Gastrocnemius medialis (tissue), 4 donors: ENCODE data around the gene RNF114. TPM values are rescaled to one million over a fixed set of nuclear protein-coding genes. Genes with fewer than 3 reads are reported as not detected.
"Not testable (repeated sequence)": the region's sequence is repeated elsewhere in the genome, so short reads cannot be mapped to it uniquely, and the experiment has no call there.

Experiments
- ATAC-seq, 2 donors: fragments of 150-250 bp; one replicate each; pipeline ENCODE4 v1.9.1; 2016
- DNase-seq, 2 donors: peaks; one replicate each; pipeline ENCODE4 v3.0.0-alpha.2; 2019
- H3K27ac ChIP-seq, 4 donors: fragments of 200-600 bp; sonication (generic); 1 replicate in 1 of 4; 2 replicates in 3 of 4; pipeline ENCODE4 v1.5.1; 2016 to 2018; ENCODE audit warnings: mild to moderate bottlenecking in 2 of 4, moderate library complexity in 1 of 4
- H3K27me3 ChIP-seq, 3 donors: fragments of 200-600 bp; sonication (generic) in 2 of 3; 1 replicate in 1 of 3; 2 replicates in 2 of 3; pipeline versions ENCODE4 v1.5.1 to v1.6.0; 2016 to 2019; ENCODE audit warnings: mild to moderate bottlenecking in 1 of 3, moderate library complexity in 1 of 3
- H3K36me3 ChIP-seq, 2 donors: fragments of 200-600 bp; sonication (generic) in 1 of 2; one replicate each; pipeline ENCODE4 v1.5.1; 2017 to 2018
- H3K4me1 ChIP-seq, 2 donors: fragments of 200-600 bp; sonication (generic) in 1 of 2; one replicate each; pipeline ENCODE4 v1.5.1; 2016 to 2017; ENCODE audit warnings: mild to moderate bottlenecking in 2 of 2
- H3K4me3 ChIP-seq, 4 donors: fragments of 200-600 bp; sonication (generic) in 3 of 4; 1 replicate in 1 of 4; 2 replicates in 3 of 4; pipeline ENCODE4 v1.5.1; 2016 to 2019; ENCODE audit warnings: mild to moderate bottlenecking in 2 of 4
- H3K9me3 ChIP-seq, 3 donors: fragments of 200-600 bp; sonication (generic) in 2 of 3; 1 replicate in 1 of 3; 2 replicates in 2 of 3; pipeline ENCODE4 v1.5.1; 2016 to 2019
- POLR2A ChIP-seq, 2 donors: fragments of 450-650 bp; IDR thresholded peaks; one replicate each; pipeline ENCODE4 v1.6.1; 2017; ENCODE audit warnings: antibody characterized with exemption in 2 of 2, mild to moderate bottlenecking in 2 of 2, moderate library complexity in 2 of 2
- in situ Hi-C, 4 donors: fragments of 200-750 bp; cut with MboI; loops; one replicate each; pipeline versions ENCODE4 v1.15.0 to v1.8.0; 2017; ENCODE audit warnings: low sequenced_read_pairs in 4 of 4
- intact Hi-C: fragments of 100-400 bp; cut with DNase I; formaldehyde crosslinking; loops from one replicate; pipeline ENCODE4 v1.15.1; 2023; ENCODE audit warnings: low total_unique reads
- total RNA-seq, 4 donors: library from RNA; depleted of rRNA; stranded (reverse); fragments of >200 nt; gene quantifications; one replicate each; pipeline versions ENCODE4 v1.1.0 to v1.2.3, GENCODE V29; 2016
- TF ChIP-seq, protein P1 (sequence below), 5 experiments: fragments of 450-650 bp in 3 of 5; fragments of 200-600 bp in 2 of 5; sonication (generic) in 2 of 5; IDR thresholded peaks in 4 of 5; conservative IDR thresholded peaks in 1 of 5; 1 replicate in 4 of 5; 2 replicates in 1 of 5; pipeline ENCODE4 v1.5.1; 2016 to 2019; ENCODE audit warnings: antibody characterized with exemption in 5 of 5, mild to moderate bottlenecking in 3 of 5, moderate library complexity in 3 of 5

Gene RNF114
- total RNA-seq, 4 donors from 2014 or later, result 133 to 216 (median 172) TPM

- H3K4me3 ChIP-seq, result no peak overlapping the region
- H3K27me3 ChIP-seq, result no peaks in the 10 kb centered on the region
- DNase-seq (no peak), ATAC-seq (no peak)
- TF ChIP-seq, protein P1, sequence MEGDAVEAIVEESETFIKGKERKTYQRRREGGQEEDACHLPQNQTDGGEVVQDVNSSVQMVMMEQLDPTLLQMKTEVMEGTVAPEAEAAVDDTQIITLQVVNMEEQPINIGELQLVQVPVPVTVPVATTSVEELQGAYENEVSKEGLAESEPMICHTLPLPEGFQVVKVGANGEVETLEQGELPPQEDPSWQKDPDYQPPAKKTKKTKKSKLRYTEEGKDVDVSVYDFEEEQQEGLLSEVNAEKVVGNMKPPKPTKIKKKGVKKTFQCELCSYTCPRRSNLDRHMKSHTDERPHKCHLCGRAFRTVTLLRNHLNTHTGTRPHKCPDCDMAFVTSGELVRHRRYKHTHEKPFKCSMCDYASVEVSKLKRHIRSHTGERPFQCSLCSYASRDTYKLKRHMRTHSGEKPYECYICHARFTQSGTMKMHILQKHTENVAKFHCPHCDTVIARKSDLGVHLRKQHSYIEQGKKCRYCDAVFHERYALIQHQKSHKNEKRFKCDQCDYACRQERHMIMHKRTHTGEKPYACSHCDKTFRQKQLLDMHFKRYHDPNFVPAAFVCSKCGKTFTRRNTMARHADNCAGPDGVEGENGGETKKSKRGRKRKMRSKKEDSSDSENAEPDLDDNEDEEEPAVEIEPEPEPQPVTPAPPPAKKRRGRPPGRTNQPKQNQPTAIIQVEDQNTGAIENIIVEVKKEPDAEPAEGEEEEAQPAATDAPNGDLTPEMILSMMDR (IDR thresholded peaks at IDR 0.05 in 4 of 5, conservative IDR thresholded peaks at IDR 0.05 in 1 of 5), result no peak
- TF ChIP-seq POLR2A (IDR thresholded peaks at IDR 0.05), result no peak
- H3K9me3 ChIP-seq, result no peaks in the 10 kb centered on the region
- H3K36me3 ChIP-seq, result peaks cover 10 to 90% of the 10 kb centered on the region in 2 donors
- no peak overlapping the region for H3K27ac ChIP-seq
- intact Hi-C loops (no loop called here), in situ Hi-C loops (no loop called here)
- H3K4me1 ChIP-seq, result peaks cover 10% of the 10 kb centered on the region in 2 donors
Observed at GRCh38 chr20:49948809-49949507, 12.8 kb downstream of the RNF114 start.

DNA sequence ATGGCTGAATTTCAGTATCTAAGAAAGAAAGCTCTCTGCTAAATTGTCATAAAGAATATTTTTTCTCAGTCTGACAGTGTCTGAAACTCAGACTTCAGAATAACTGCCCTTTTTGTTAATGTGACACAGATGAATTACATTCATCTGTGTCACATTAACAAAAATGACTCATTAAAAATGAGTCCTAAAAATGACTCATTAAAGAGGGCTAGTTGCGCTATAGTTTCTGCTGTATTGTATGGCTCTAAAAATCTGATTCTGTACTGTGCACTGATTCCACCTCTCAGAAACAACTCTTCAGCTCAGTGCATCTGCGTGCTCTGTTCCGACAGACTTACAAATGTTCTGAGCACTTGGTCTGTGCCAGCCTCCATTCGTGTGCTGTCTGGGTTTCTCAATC, 15.0 kb downstream of the RNF114 start:
- TF ChIP-seq, protein P1 (IDR thresholded peaks at IDR 0.05 in 4 of 5, conservative IDR thresholded peaks at IDR 0.05 in 1 of 5), result no peak
- TF ChIP-seq POLR2A (IDR thresholded peaks at IDR 0.05), result no peak
- Histone ChIP-seq H3K36me3 (peaks cover 8 to 89% of the 10 kb centered on the region in 2 donors), H3K4me1 (no peaks in the 10 kb centered on the region), H3K9me3 (no peaks in the 10 kb centered on the region), H3K27me3 (no peaks in the 10 kb centered on the region), H3K4me3 (no peak overlapping the region), H3K27ac (no peak overlapping the region)
- DNase-seq, result no peak
- ATAC-seq, result no peak
- intact Hi-C loops, result no loop called here
- in situ Hi-C loops, result no loop called here

- Histone ChIP-seq H3K4me1 (no peaks in the 10 kb centered on the region), H3K27me3 (no peaks in the 10 kb centered on the region), H3K9me3 (no peaks in the 10 kb centered on the region), H3K27ac (peak overlapping the region in 1 of 4 donors; percentile 31), H3K4me3 (no peak overlapping the region), H3K36me3 (peaks cover 2 to 89% of the 10 kb centered on the region in 2 donors)
- ATAC-seq (no peak), DNase-seq (no peak)
- intact Hi-C loops, result no loop called here
- in situ Hi-C loops, result no loop called here
- TF ChIP-seq POLR2A (IDR thresholded peaks at IDR 0.05), result no peak
- TF ChIP-seq, protein P1 (IDR thresholded peaks at IDR 0.05 in 4 of 5, conservative IDR thresholded peaks at IDR 0.05 in 1 of 5), result no peak
Observed at GRCh38 chr20:49955167-49955566, 19.0 kb downstream of the RNF114 start.

- H3K4me3 ChIP-seq, H3K9me3 ChIP-seq, H3K27ac ChIP-seq, H3K4me1 ChIP-seq, H3K27me3 ChIP-seq, intact Hi-C loops, in situ Hi-C loops, DNase-seq: not testable (repeated sequence)
- peak in 1 of 2 donors; percentile 34 for ATAC-seq
- peaks cover 2 to 84% of the 10 kb centered on the region in 2 donors for H3K36me3 ChIP-seq
Observed at GRCh38 chr20:49955830-49956396, 19.7 kb downstream of the RNF114 start.

DNA sequence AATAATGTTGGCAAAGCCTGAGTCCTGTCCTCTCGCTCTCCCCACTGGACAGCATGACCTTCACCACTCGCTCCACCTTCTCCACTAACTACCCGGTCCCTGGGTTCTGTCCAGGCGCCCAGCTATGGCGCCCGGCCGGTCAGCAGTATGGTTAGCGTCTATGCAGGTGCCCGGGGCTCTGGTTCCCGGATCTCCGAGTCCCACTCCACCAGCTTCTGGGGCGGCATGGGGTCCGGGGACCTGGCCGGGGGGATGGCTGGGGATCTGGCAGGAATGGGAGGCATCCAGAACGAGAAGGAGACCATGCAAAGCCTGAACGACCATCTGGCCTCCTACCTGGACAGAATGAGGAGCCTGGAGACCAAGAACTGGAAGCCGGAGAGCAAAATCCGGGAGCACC, 20.5 kb downstream of the RNF114 start:
- DNase-seq (no peak), ATAC-seq (no peak)
- Histone ChIP-seq H3K9me3 (no peaks in the 10 kb centered on the region), H3K4me3 (no peak overlapping the region), H3K27me3 (no peaks in the 10 kb centered on the region), H3K27ac (no peak overlapping the region), H3K36me3 (peaks cover 1 to 78% of the 10 kb centered on the region in 2 donors), H3K4me1 (no peaks in the 10 kb centered on the region)
- in situ Hi-C loops, result no loop called here
- intact Hi-C loops, result no loop called here
- TF ChIP-seq, protein P1 (IDR thresholded peaks at IDR 0.05 in 4 of 5, conservative IDR thresholded peaks at IDR 0.05 in 1 of 5), result no peak
- no peak for TF ChIP-seq POLR2A (IDR thresholded peaks at IDR 0.05)

- H3K27me3 ChIP-seq, H3K4me1 ChIP-seq, H3K27ac ChIP-seq, in situ Hi-C loops, H3K9me3 ChIP-seq, intact Hi-C loops, ATAC-seq, H3K4me3 ChIP-seq: not testable (repeated sequence)
- H3K36me3 ChIP-seq, result peaks cover 0 to 72% of the 10 kb centered on the region in 2 donors
- DNase-seq, result peak in 1 of 2 donors; percentile 50
Observed at GRCh38 chr20:49957089-49957938, 21.1 kb downstream of the RNF114 start.
